NCI-H2107 (cell line): ENCODE data around the gene BTBD17.

ENCODE experiments used
- DNase-seq: peaks from one replicate; lab custom pipeline; 2025; lab: John Stamatoyannopoulos, UW

Gene BTBD17

DNA sequence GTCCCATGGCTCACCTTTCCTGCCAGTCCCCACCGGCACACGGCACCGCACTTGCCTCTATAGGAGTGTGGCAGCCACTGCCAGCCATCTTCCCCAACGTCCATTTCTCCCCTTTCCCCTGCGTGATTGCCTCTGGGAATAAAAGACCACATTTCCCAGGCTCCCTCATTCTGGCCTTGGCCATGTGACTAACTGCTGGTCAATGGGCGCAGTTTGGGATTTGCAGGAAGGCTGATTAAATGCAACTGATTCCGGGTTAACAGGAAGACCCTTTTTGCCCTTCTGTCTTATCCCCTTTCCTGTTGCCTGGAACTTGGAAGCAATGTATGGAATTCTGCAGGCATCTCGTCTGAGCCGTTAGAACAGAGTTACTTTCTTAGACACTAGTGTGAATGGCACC is 3.0 kb downstream of the BTBD17 start:
- DNase-seq = no peak

DNA sequence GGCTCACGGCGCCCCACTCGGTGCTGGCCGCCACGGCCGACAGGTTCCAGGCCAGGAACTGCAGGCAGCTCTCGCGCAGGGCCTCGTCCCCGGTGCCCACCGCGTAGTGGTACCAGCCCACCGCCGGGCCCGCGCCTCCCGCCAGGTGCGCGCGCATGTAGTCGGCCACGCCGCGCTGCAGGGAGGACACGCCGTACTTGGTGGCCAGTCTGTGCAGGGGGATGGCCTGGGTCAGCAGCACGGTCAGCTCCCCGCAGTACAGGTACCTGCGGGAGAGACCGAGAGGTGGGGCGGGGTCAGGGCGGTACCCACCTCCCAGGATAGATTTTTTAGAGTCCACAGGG is 4.2 kb downstream of the BTBD17 start:
- no peak for DNase-seq

DNA sequence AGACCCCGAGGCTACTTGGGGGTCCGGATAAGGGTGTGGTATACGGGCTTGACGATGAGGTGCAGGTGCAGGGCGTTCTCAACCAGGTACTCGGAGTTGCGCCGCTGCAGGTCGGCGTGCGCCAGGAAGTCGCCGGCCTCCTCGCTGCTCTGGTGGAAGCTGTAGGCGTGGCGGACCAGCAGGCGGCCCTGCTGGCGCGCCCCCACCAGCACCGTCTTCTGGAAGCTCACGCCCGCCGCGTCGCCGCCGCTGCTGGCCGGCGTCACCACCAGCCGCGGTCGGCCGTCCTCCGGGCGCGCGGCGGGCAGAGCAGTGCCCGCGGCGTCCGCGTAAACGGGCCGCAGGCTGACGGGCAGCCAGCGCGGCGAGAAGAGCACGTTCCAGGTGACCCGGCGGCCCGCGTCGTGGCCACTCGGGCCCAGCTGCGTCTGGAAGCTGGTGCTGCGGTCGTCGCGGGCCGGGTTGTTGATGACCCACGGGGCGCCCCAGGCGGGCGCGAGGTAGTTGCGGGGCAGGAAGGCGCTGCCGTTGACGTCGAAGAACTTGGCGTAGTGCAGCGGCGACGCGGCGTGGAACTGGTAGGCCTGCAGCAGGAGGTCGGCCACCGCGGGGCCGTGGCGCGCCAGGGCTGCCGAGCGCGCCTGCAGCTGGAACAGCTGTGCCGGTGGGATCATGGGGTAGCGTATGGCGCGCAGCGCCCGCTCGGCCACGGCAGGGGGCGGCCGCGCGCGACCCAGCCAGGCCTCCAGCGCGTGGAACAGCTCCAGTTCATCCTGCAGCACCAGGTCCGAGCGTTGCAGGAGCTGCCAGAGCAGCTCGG is 4.8 kb downstream of the BTBD17 start:
- DNase-seq = no peak

DNA sequence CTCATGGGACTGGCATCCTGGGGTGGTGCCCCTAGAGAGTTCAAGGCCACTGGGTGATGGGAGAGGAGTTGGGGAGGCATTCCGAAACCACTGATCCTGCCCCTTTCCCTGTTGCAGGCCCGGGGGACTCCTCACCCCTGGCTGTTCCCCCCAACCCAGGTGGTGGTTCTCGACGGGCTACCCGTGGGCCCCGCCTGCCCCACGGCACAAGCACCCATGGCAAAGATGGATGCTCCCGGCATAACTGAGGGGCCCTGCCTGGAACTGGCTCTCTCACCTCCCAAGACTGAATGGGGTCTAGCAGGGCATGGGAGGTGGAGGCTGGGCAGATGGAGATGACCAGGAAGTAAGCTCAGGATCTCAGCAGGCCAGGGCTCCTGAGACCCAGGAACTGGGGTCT is 6.6 kb downstream of the BTBD17 start:
- no peak for DNase-seq

DNA sequence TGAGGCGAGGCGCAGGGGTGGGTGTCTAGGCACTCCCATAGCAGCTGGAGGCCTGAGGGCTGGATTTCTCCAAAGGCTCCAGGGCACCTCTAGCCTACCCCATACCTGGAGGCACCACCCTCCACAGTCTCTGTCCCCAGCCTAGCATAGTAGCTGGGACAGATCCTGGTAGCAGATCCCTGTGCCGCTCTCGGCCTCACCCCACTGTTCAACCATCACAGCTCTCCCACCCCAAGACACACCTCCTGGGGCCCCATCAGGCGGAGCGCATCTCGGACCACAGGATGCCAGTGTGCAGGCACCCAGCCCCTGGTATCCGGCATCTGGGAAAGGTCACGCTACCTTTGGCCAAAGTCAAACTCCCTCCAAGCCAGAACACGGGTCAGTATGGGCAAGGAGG is 7.1 kb downstream of the BTBD17 start:
- no peak for DNase-seq

DNA sequence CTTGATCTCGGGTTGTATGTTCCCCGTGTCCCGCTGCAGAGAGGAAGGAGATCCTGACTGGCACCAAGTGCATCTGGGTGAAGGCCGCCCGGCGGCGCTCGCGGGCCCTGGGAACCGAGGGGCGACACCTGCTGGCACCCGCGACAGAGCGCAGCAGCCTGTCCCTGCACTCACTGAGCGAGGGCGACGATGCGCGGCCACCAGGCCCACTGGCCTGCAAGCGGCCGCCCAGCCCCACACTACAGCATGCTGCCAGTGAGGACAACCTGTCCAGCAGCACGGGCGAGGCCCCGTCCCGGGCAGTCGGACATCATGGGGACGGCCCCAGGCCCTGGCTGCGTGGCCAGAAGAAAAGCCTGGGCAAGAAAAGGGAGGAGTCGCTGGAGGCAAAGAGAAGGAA is 7.5 kb downstream of the BTBD17 start:
- DNase-seq = no peak

DNA sequence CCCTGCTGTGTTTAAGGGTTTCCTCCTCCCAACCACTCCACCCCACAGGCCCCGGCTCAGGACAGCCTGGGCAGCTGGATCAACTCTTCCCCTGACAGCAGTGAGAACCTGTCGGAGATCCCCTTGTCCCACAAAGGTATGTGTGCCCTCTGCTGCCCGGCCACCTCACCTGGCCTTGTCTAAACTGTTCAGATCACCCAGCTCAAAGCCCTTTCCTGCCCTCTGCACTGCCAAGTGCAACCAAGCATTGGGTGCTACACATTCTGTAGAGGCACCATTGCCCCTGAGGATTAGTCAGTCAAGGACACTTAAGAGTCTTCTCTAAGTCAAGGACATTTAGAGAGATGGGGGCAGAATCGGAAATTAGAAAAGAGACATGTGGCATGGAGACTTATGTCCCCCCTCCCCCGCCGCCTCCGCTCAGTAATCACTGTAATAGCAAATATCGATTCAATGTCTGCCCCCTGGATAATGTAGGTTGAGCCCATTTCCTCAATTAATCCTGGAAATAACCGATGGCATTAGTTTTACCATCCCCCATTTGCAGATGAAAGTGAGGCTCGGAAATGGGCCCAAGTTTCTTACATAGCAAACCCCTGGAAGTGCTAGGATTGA is 8.1 kb downstream of the BTBD17 start:
- no peak for DNase-seq

DNA sequence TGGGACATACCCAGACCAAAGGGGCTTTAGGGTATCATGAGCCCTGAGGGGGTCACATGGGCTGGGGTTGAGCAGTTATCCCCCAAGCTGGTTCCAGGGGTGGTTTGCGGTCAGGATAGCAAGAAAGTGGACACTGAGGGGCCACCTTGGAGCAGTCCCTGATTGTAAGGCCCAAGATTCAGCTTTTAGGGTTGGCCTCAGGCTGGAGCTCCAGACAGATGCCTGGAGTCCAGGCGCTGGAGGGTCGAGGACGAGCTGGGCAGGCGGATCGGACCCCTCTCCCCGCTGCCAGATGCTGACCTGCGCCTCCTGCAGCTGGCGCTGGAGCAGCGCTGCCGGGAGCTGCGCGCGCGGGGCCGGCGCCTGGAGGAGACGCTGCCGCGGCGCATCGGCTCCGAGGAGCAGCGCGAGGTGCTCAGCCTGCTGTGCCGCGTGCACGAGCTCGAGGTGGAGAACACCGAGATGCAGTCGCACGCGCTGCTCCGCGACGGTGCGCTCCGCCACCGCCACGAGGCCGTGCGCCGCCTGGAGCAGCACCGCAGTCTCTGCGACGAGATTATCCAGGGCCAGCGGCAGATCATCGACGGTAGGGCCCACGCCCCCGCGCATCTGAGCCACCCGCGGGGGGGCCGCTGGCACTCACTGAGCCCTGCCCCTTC is 10.0 kb downstream of the BTBD17 start:
- DNase-seq = no peak

DNA sequence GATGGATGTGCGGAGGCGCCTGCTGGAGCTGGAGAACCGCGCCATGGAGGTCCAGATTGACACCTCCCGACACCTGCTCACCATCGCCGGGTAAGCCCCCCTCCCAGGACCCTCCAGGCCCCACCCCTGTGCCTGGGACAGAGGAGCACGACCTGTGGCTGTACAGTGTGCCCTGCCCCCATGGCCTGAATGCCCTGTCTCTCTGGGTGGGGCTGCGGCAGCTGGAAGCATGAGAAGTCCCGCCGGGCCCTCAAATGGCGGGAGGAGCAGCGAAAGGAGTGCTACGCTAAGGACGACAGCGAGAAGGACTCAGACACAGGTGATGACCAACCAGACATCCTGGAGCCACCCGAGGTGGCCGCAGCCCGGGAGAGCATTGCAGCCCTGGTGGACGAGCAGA is 11.2 kb downstream of the BTBD17 start:
- no peak for DNase-seq

DNA sequence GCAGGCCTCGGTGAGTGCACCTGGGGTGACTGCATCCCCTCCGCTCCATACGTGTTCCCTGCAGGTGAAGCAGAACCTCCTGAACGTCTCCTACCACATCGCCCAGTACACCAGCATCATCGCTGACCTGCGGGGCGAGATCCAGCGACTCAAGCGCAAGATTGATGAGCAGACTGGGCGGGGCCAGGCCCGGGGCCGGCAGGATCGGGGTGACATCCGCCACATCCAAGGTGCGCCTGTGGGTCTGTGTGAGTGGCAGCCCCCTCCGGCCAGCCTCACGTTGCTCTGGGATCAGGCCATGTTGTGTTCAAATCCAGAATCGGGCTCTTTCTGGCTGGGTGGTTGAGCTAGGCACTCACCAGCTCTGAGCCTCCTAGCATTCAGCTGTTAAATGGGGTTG is 12.5 kb downstream of the BTBD17 start:
- no peak for DNase-seq

DNA sequence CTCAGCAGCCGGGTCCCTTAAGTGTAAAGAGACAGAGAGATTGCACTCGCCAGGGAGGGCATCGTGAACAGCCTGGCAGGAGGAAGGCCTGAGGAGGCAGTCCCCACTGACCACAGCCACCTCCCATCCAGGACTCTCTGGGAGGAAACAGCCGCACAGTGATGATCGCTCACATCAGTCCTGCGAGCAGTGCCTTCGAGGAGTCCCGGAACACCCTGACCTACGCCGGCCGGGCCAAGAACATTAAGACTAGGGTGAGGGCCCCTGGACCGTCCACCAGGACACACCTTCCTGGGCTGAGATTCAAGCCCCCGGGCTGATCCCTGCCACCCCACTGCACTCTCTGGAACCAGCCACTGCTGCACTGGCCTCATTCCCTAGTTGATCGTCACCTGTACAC is 14.0 kb downstream of the BTBD17 start:
- DNase-seq = no peak

DNA sequence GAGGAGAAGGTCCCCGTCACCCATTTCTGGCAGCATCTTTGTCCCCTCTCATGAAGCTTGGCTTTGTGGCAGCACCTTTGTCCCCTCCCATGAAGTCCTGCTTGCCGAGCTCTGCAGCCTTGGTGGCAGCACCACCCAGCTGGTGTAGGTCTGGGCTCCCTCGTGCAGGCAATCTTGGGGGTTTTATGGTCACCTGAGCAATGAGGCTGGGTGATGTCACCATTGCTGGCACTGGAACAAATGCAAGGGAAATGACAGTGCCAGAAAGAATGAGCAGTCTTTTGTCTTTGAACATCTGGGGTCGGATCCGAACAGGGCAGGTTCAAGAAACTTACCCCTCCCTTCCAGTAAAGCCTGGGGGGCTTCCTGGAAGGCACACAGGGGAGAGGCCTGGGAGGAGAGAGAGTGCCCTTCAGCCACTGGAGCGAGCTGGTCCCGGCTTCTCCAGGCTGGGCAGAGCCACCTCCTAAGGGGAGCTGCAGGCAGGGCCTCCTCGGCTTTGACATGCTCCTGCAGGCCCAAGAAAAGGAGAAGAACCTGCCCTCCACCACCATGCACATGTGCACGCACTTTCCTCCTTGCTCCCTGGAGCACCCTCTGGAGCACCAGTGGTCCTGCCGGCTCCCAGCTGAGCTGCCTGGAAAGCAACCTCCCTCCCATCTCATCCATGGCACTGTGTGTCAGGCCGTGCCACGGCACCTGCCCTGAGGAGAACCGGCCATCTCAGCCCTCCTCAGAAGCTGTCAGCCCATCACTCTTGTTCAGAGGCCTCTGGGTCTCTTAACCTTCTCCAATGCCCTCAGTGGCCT is 16.0 kb downstream of the BTBD17 start:
- DNase-seq = no peak

DNA sequence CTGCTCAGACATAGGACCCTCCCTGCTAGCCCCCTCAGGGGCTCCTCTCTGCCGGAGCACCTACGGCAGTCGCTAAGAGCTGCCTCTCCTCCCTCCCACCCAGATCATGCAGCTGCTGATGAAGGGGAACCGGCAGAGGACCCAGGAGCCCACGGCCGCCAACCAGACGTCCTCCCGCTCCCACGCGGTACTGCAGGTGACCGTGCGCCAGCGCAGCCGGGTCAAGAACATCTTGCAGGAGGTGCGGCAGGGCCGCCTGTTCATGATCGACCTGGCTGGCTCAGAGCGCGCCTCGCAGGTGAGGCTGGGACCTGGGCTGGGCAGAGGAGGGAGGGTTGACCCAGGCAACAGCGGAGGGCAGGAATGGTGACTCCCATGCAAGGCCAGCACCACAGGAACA is 17.0 kb downstream of the BTBD17 start:
- DNase-seq = no peak

DNA sequence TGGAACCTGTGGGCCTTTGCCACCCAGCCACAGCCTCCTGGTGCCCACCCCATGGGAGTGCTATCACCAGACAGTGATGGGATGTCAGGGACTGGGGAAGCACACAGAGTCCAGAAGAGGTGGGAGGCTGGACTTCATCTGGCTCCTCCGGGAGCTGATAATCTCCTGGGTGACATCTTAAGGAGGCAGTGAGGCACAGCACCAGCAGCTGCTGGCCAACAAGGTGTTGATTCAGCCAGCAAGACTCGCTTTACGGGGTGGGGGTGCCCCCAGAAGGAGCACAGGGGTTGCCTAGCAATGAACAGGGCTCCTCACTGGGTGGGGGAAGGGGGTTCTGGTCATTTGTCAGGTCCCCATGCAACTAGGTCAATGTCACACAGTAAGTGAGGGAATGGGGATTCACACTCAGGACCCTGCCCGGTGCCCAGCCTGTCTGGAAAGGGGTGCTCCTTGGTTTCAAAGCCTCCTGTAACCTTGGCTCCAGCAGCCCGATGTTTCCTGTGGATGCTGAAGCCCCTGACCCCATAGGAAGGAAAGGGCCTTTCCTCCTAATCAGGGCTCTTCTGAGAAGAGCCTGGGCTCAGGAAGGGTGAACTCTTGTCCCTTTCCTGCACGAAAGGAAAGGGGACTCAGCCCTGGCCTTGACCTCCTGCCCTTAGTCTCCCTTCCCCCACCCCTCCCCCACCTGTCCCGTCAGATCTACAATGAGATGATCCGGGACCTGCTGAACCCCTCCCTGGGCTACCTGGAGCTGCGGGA is 18.0 kb downstream of the BTBD17 start:
- DNase-seq = no peak

DNA sequence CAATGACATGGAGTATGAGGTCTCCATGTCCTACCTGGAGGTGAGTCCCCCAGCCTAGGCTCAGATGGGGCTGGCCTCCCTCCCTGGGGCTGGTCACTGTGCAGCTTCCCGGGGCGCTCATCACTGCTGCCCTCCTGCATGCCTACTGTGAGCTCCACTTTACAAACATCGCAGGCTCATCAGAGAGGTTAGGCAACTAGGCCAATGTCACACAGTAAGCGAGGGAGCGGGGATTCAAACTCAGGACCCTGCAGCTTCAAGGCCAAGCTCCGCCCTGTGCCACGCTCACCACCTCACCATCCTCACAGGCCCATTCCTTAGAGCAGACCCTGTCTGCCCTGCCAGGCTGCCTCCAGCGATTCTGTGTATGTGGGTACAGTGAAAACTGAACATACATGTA is 18.5 kb downstream of the BTBD17 start:
- DNase-seq = no peak

DNA sequence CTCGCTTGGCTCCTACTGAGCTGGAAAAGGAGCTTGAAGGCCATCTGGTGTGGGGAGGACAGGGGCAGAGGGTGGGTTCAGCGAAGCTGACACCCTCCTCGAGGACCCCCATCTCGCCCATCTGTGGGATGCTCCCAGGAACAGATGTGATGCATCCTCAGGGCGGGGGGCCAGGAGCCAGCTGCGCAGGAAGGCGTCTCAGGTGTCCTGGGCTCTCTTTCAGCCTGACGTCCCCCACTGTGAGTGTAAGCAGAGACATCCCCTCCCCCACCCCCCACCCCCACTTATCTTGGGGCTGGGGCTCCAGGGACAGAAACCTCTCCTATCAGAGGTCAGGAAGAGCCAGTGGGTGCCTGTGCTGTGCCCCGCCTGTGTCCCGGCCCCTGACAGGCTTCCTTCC is 19.4 kb downstream of the BTBD17 start:
- no peak for DNase-seq

DNA sequence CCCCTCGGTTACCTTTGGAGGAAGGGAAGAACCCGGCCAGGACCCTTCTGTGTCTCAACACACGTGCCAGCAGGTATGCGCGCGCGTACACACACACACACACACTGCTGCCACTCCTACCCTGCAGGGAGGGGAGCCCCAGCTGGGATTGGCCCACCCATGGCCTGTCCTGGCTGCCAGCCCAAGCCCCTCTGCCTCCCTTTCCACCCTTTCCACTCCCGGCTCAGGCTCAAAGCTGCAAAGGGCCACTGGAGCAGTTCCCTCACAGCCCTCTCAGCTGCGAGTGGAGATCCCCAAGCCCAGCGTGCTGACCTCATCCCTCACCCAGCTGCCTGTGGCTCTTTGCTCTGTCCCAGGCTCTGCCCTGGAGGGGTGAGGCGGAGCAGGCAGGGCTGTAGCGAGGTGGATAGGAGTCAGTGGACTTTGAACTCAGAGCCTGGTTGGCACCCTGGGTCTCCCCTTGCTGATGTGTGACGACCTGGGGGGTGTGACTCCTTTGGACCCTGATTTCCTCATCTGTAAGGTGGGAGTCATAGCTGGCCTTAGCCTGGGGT is 21.1 kb downstream of the BTBD17 start:
- DNase-seq = peak; percentile 36

DNA sequence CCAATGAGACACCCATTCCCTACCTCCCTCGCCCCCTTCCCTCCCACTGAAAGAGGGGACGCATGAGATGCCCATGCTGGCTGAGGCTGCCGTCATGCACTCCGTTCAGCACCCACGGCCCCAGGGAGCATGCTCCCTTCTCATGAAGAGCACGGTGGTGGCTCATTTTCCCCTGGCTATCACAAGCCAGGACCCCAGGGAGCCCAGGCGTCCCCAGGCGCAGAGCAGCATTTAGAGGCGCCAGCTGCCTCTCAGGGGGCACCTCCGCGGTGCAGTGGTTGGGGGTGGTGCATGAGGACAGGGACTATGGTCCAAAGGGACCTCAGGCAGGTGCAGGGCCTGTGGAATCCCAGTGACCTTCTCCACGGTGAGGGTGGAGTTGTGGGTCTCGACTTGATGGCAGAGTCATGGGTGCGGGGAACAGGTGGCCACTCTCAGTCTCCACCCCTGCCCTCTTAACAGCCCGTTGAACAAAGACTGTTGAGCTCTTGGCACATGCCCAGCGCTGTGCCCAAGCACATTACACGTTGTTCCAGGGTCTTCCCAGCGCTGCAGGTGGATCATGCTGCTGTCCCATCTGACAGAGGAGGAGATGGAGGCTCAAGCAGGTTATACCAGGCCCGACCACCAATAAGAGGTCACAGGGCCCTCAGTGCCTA is 22.0 kb downstream of the BTBD17 start:
- DNase-seq = peak; percentile 63

DNA sequence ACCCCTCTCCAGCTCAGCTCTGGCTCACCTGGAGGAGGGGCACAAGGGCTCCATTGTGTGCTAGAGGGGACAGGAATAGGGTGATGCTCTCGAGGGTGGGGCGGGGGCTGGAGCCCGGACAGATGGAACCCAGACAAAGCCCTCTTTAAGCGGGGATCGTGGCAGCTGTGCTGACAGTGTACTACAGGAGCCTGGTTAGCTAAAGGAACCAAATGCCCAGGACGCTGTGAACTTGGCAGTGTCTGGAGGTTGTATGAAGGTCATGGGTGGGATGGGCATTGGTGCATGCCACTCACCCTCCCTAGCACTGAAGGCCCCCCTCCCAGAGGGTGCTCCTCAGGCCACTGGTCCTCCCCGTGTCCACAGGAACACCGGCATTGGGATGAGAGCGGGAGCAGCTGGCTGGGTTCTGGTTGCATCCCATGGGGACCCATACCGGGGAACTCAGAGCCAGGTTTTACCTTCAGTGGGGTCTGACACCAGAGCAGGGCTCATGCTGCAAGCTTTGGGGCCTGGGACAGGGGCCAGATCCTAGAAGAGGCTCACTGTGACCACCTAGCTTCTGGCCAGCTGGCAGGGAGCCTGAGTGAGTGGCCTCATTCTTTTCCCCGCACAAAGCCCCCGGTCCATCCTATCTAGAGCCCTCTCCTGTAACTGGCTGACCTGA is 23.7 kb downstream of the BTBD17 start:
- DNase-seq = no peak

DNA sequence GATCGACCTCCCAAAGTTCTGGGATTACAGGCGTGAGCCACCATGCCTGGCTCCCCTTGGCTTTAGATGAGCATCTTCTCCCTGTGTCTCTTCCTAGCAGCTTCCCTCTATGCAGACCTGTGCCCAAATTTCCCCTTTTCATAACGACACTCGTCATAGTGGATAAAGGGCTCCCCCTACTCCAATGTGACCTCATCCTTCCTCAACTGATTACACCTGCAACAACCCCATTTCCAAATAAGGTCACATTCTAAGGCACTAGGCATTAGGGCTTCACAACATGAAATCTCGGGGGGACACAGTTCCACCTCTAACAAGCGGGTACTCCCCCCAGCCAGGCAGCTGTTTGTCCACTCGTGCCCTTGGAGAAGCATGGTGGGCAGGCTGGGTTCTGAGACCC is 25.4 kb downstream of the BTBD17 start:
- no peak for DNase-seq
